Tibial artery (tissue), 4 donors: Measurements from ENCODE around the gene EFCAB6.

Source experiments
- DNase-seq, 2 donors: peaks; one replicate each; pipeline ENCODE4 v3.0.0-alpha.2; 2019
- H3K27ac ChIP-seq, 2 donors: fragments of 200-600 bp; sonication (generic) in 1 of 2; 1 replicate in 1 of 2; 2 replicates in 1 of 2; pipeline ENCODE4 v1.5.1; 2018 to 2019; ENCODE audit warnings: mild to moderate bottlenecking in 1 of 2
- H3K27me3 ChIP-seq, 2 donors: fragments of 200-600 bp; sonication (generic) in 1 of 2; one replicate each; pipeline versions ENCODE4 v1.5.1 to v1.6.0; 2016 to 2019
- H3K36me3 ChIP-seq, 3 donors: fragments of 200-600 bp; sonication (generic) in 2 of 3; one replicate each; pipeline ENCODE4 v1.5.1; 2016 to 2019; ENCODE audit warnings: mild to moderate bottlenecking in 2 of 3
- H3K4me1 ChIP-seq, 4 donors: fragments of 200-600 bp; sonication (generic) in 2 of 4; 1 replicate in 3 of 4; 2 replicates in 1 of 4; pipeline ENCODE4 v1.5.1; 2016 to 2019
- H3K4me3 ChIP-seq, 2 donors: fragments of 200-600 bp; sonication (generic) in 1 of 2; 1 replicate in 1 of 2; 2 replicates in 1 of 2; pipeline ENCODE4 v1.5.1; 2018 to 2019; ENCODE audit warnings: mild to moderate bottlenecking in 2 of 2
- H3K9me3 ChIP-seq, 3 donors: fragments of 200-600 bp; sonication (generic) in 1 of 3; one replicate each; pipeline ENCODE4 v1.5.1; 2016 to 2019
- intact Hi-C: fragments of 100-400 bp; cut with DNase I; formaldehyde crosslinking; loops from one replicate; pipeline ENCODE4 v1.15.0; 2023; ENCODE audit warnings: low total_unique reads
- TF ChIP-seq, protein P1 (sequence below), 2 experiments: fragments of 200-600 bp in 1 of 2; fragments of 450-650 bp in 1 of 2; IDR thresholded peaks; one replicate each; pipeline ENCODE4 v1.5.1; 2017 to 2019; ENCODE audit warnings: antibody characterized with exemption in 2 of 2, mild to moderate bottlenecking in 1 of 2, moderate library complexity in 1 of 2

EFCAB6 gene

DNA sequence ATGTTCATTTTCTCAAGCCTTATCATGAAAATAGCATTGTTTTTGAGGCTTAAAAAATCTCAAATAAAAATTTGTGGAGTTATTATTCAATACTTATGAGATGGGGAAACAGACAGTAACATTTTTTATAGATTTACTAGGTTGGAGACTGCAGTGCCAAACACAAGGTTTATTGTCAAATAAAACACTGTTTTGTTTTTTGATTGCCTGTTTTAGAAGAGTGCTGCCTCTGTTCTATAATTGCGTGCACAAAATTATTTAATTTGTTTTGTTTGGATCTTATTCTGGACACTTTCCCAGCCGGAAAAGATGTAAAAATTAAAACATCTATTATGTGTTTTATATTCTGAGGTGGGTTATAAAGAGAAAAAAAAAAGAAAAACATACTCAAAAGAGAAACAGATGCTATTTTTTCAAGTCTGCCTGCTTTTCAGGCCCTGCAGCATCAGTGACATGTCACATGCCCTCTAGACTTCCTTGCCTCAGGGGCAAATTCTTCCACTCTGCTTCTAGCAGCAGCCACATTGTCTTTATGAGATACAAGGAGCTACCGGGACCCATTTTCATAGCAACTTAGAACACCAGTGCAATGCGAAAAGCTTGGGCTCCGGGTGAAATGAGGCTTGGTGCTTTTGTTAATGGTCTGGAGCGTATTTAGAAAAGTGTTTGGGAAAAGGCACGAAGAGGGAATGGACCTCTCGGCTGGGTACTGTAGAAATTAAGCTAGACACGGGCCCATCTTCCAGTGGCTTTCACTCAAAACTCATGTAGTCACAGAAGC is 77.5 kb downstream of the EFCAB6 start:
- intact Hi-C loops = no loop called here
- DNase-seq = no peak
- Histone ChIP-seq H3K4me3 (no peak overlapping the region), H3K9me3 (no peaks in the 10 kb centered on the region), H3K27ac (no peak overlapping the region), H3K36me3 (no peaks in the 10 kb centered on the region), H3K27me3 (no peaks in the 10 kb centered on the region), H3K4me1 (no peaks in the 10 kb centered on the region)
- TF ChIP-seq, protein P1, sequence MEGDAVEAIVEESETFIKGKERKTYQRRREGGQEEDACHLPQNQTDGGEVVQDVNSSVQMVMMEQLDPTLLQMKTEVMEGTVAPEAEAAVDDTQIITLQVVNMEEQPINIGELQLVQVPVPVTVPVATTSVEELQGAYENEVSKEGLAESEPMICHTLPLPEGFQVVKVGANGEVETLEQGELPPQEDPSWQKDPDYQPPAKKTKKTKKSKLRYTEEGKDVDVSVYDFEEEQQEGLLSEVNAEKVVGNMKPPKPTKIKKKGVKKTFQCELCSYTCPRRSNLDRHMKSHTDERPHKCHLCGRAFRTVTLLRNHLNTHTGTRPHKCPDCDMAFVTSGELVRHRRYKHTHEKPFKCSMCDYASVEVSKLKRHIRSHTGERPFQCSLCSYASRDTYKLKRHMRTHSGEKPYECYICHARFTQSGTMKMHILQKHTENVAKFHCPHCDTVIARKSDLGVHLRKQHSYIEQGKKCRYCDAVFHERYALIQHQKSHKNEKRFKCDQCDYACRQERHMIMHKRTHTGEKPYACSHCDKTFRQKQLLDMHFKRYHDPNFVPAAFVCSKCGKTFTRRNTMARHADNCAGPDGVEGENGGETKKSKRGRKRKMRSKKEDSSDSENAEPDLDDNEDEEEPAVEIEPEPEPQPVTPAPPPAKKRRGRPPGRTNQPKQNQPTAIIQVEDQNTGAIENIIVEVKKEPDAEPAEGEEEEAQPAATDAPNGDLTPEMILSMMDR (IDR thresholded peaks at IDR 0.05) = no peak

DNA sequence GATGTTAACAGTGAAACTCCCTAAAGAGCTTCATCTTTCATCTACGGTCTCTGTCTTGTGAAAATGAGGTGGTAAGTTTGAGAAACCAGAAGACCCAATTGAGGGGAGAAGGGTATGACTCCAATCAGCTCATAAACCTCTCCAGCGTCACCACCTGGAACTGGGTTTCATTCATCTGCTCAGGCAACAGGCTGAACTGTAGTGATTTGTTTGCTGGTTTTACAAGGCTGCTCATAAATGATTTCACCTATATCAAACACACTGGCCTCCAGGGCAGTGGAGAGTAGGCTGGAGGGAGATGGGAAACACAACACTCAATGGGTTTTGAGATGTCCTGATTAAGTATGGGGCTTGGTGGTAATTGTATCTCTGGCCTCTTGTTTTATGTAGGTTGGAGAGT is 79.0 kb downstream of the EFCAB6 start:
- Histone ChIP-seq H3K27me3 (no peaks in the 10 kb centered on the region), H3K9me3 (no peaks in the 10 kb centered on the region), H3K4me3 (no peak overlapping the region), H3K4me1 (no peaks in the 10 kb centered on the region), H3K36me3 (no peaks in the 10 kb centered on the region), H3K27ac (no peak overlapping the region)
- TF ChIP-seq, protein P1 (IDR thresholded peaks at IDR 0.05) = no peak
- no peak for DNase-seq
- intact Hi-C loops = no loop called here

DNA sequence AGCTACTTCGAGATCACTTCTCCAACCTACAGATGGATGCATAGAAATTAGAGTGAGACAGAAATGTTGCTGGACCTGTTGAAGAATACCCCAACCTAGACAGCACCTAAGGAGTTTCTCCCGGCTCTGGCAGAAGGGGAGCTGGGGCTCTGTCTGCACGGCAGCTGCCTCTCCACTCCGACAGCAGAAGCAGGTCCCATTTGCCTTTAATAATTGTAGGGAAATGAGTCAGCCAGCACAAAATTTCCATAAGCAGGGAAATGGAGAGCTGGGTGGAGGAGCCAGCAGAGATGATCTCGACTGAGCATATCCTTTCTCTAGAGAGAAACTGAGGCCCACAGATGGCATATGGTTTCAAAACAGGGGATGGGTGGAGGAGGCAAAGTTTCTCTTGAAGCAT is 80.1 kb downstream of the EFCAB6 start:
- no peaks in the 10 kb centered on the region for H3K36me3 ChIP-seq
- TF ChIP-seq, protein P1 (IDR thresholded peaks at IDR 0.05) = no peak

DNA sequence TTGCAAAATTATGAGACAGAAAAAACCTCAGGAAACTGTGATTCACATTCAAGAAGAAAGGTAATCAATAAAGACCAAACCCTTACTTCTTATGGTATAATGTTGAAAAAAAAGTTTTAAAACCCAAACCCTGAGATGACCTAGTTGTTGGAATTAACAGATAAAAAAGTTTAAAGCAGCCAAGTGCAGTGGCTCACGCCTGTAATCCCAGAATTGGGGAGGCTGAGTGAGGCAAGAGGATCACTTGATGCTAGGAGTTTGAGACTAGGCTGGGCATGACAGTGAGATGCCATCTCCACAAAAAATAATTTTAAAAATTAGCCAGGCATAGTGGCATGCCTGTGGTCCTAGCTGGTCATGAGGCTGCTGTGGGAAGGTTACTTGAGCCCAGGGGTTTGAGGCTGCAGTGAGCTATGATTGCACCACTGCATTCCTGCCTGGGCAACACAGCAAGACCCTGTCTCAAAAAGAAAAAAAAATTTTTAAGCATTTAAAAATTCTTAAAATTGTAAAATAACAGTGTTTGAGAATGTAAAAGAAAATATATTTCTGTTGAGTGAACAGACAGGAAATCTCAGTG is 85.1 kb downstream of the EFCAB6 start:
- H3K27me3 ChIP-seq = no peaks in the 10 kb centered on the region
- intact Hi-C loops = no loop called here
- H3K4me3 ChIP-seq = no peak overlapping the region
- TF ChIP-seq, protein P1 (IDR thresholded peaks at IDR 0.05) = no peak
- peaks cover 0 to 5% (median 2%) of the 10 kb centered on the region in 4 donors for H3K4me1 ChIP-seq
- H3K9me3 ChIP-seq = no peaks in the 10 kb centered on the region
- peak in 1 of 2 donors; percentile 10 for DNase-seq
- no peak overlapping the region for H3K27ac ChIP-seq
- H3K36me3 ChIP-seq = no peaks in the 10 kb centered on the region

More for the DNA sequence above, 80.1 kb downstream of the EFCAB6 start:
- no peak overlapping the region for H3K4me3 ChIP-seq
- intact Hi-C loops = no loop called here
- no peaks in the 10 kb centered on the region for H3K9me3 ChIP-seq
- no peaks in the 10 kb centered on the region for H3K27me3 ChIP-seq
- DNase-seq = no peak
- no peak overlapping the region for H3K27ac ChIP-seq
- no peaks in the 10 kb centered on the region for H3K4me1 ChIP-seq

DNA sequence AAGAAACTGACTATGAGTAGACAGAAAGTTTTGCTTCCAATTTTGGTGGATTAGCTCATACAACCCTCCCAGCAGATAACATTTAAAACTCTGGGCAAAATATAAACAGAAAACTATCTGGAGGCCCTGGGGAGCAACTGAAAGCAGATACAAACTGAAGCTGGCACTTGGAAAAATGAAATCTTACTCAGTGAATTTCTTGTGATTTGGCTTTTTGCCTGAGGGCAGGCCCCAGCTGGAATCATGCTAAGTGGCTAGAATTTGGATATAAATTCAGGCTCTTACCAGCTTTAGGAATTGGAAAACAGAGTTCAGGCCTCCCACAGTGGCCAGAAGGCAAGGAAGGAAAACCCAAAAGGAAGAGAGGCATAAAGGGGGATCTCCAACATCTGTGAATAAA is 85.8 kb downstream of the EFCAB6 start:
- Histone ChIP-seq H3K4me3 (no peak overlapping the region), H3K4me1 (peaks cover 0 to 5% (median 2%) of the 10 kb centered on the region in 4 donors), H3K9me3 (no peaks in the 10 kb centered on the region), H3K27me3 (no peaks in the 10 kb centered on the region), H3K27ac (no peak overlapping the region), H3K36me3 (no peaks in the 10 kb centered on the region)
- peak in 1 of 2 donors; percentile 50 for DNase-seq
- intact Hi-C loops = no loop called here
- TF ChIP-seq, protein P1 (IDR thresholded peaks at IDR 0.05) = no peak
